ENCODE data around the gene CD68. TPM values are rescaled to one million over a fixed set of nuclear protein-coding genes. Genes with fewer than 3 reads are reported as not detected.
"Not testable (repeated sequence)": the region's sequence is repeated elsewhere in the genome, so short reads cannot be mapped to it uniquely, and the experiment has no call there.

The CD68 gene
- total RNA-seq, 1 donor from 2014 or later, result 5.0 TPM

- no peak for DNase-seq (ENCODE audit: extremely low spot score, unreplicated experiment)
- Mint-ChIP-seq H3K27me3 (no peaks in the 10 kb centered on the region), H3K4me3 (no peak overlapping the region), H3K4me1 (ENCODE audit: unreplicated experiment) (no peaks in the 10 kb centered on the region), H3K9me3 (no peaks in the 10 kb centered on the region), H3K27ac (no peak overlapping the region), H3K36me3 (no peaks in the 10 kb centered on the region)
- no peak for TF ChIP-seq CTCF (conservative IDR thresholded peaks at IDR 0.05)
Observed at GRCh38 chr17:7620835-7621234, 41.4 kb downstream of the CD68 start.

- DNase-seq (ENCODE audit: extremely low spot score, unreplicated experiment), result no peak
- Mint-ChIP-seq H3K4me1 (ENCODE audit: unreplicated experiment) (peaks cover 5% of the 10 kb centered on the region), H3K9me3 (no peaks in the 10 kb centered on the region), H3K36me3 (peaks cover 4% of the 10 kb centered on the region), H3K27me3 (no peaks in the 10 kb centered on the region), H3K4me3 (no peak overlapping the region), H3K27ac (no peak overlapping the region)
- TF ChIP-seq CTCF (conservative IDR thresholded peaks at IDR 0.05), result no peak
Observed at GRCh38 chr17:7623661-7624060, 44.2 kb downstream of the CD68 start.

- H3K4me3 Mint-ChIP-seq, result peak overlapping the region; percentile 25
- not testable (repeated sequence) for H3K9me3 Mint-ChIP-seq; H3K36me3 Mint-ChIP-seq; H3K4me1 Mint-ChIP-seq (ENCODE audit: unreplicated experiment); H3K27ac Mint-ChIP-seq; H3K27me3 Mint-ChIP-seq; DNase-seq (ENCODE audit: extremely low spot score, unreplicated experiment)
Observed at GRCh38 chr17:7625749-7626148, 46.3 kb downstream of the CD68 start.

GRCh38 chr17:7626307-7626706, 46.9 kb downstream of the CD68 start:
- Mint-ChIP-seq H3K27ac (no peak overlapping the region), H3K4me1 (ENCODE audit: unreplicated experiment) (peaks cover 5% of the 10 kb centered on the region), H3K27me3 (no peaks in the 10 kb centered on the region), H3K9me3 (no peaks in the 10 kb centered on the region), H3K4me3 (peak overlapping the region; percentile 94), H3K36me3 (peaks cover 4% of the 10 kb centered on the region)
- no peak for TF ChIP-seq CTCF (conservative IDR thresholded peaks at IDR 0.05)
- DNase-seq (ENCODE audit: extremely low spot score, unreplicated experiment), result no peak

GRCh38 chr17:7626956-7627249, 47.5 kb downstream of the CD68 start:
- H3K9me3 Mint-ChIP-seq, result no peaks in the 10 kb centered on the region
- no peak for DNase-seq (ENCODE audit: extremely low spot score, unreplicated experiment)
- peaks cover 4% of the 10 kb centered on the region for H3K36me3 Mint-ChIP-seq
- no peak for TF ChIP-seq CTCF (conservative IDR thresholded peaks at IDR 0.05)
- no peaks in the 10 kb centered on the region for H3K27me3 Mint-ChIP-seq
- H3K4me1 Mint-ChIP-seq (ENCODE audit: unreplicated experiment), result peaks cover 5% of the 10 kb centered on the region
- peak overlapping the region; percentile 92 for H3K27ac Mint-ChIP-seq
- H3K4me3 Mint-ChIP-seq, result peak overlapping the region; percentile 94

GRCh38 chr17:7627250-7628121, 48.0 kb downstream of the CD68 start, which contains the start of gene SAT2:
Gene SAT2, minus strand, starts transcription at chr17:7627821. Its CDS starts 186 bp downstream, at chr17:7627635.
- peaks cover 4% of the 10 kb centered on the region for H3K36me3 Mint-ChIP-seq

More at GRCh38 chr17:7627250-7628121, 48.0 kb downstream of the CD68 start, which contains the start of gene SAT2:
- peak within 1 kb of the TSS; percentile 94 for H3K4me3 Mint-ChIP-seq
- H3K4me1 Mint-ChIP-seq (ENCODE audit: unreplicated experiment), result peaks cover 5% of the 10 kb centered on the region
- no peaks in the 10 kb centered on the region for H3K9me3 Mint-ChIP-seq
- H3K27me3 Mint-ChIP-seq, result no peaks in the 10 kb centered on the region
- H3K27ac Mint-ChIP-seq, result peak within 1 kb of the TSS; percentile 92
- peak; percentile 97 for DNase-seq (ENCODE audit: extremely low spot score, unreplicated experiment)
- TF ChIP-seq CTCF (conservative IDR thresholded peaks at IDR 0.05), result no peak

Measured in type B pancreatic cell (in vitro differentiated cells).